ENCODE data around the gene SHB. TPM values are rescaled to one million over a fixed set of nuclear protein-coding genes. Genes with fewer than 3 reads are reported as not detected.

The SHB gene
- total RNA-seq, 1 donor from 2014 or later, result 16.7 TPM

DNA sequence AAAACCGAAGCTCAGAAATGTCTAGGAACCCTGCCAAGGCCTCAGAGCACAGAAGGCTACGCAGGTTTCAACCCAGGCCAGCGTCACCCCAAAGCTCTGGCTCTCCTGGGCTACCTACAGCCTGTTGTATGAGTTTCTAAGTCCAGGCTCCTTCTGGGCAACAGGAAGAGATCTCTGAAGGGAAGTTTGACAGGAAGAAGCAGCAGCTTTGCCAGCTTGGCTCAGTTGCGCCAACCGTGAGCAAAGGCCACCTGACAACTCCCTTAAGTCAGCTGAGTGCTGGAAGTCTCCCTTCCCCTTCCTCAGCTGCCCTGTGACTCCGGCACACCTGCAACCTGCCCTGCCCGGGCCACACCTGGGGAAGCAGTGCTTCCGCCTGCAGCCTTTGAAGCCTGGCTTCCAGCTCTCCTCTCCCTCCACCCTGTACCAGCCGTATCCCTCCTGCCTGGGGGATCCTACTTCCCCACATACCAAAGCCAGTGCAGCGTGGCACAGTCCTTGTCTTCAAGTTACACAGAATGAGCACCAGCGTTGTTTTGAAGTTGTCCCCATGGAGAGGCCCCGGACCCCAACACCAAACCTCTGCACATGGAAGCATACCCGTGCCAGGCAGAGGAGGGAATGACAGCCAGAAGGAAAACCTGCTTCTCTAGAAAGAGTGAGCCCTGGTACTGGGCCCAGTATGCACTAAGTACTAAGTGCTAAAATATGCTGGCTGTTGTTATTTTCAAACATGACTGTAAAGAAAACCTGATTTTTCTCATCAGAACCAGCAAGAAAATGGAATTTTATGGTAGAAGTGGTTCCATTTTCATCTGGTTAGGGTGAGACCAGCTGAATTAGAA is 36.5 kb downstream of the SHB start:
- Mint-ChIP-seq H3K4me3 (ENCODE audit: unreplicated experiment) (no peak overlapping the region), H3K4me1 (ENCODE audit: unreplicated experiment) (peaks cover 49% of the 10 kb centered on the region), H3K27ac (ENCODE audit: unreplicated experiment) (peak overlapping the region; percentile 18), H3K36me3 (ENCODE audit: unreplicated experiment) (no peaks in the 10 kb centered on the region), H3K9me3 (ENCODE audit: unreplicated experiment) (no peaks in the 10 kb centered on the region), H3K27me3 (ENCODE audit: unreplicated experiment) (no peaks in the 10 kb centered on the region)
- no peak for DNase-seq (ENCODE audit: extremely low spot score, unreplicated experiment)
- TF ChIP-seq, protein P1, sequence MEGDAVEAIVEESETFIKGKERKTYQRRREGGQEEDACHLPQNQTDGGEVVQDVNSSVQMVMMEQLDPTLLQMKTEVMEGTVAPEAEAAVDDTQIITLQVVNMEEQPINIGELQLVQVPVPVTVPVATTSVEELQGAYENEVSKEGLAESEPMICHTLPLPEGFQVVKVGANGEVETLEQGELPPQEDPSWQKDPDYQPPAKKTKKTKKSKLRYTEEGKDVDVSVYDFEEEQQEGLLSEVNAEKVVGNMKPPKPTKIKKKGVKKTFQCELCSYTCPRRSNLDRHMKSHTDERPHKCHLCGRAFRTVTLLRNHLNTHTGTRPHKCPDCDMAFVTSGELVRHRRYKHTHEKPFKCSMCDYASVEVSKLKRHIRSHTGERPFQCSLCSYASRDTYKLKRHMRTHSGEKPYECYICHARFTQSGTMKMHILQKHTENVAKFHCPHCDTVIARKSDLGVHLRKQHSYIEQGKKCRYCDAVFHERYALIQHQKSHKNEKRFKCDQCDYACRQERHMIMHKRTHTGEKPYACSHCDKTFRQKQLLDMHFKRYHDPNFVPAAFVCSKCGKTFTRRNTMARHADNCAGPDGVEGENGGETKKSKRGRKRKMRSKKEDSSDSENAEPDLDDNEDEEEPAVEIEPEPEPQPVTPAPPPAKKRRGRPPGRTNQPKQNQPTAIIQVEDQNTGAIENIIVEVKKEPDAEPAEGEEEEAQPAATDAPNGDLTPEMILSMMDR (IDR thresholded peaks at IDR 0.05), result no peak

GRCh38 chr9:38031594-38031993 is 37.4 kb downstream of the SHB start:
- TF ChIP-seq, protein P1 (IDR thresholded peaks at IDR 0.05), result no peak
- no peaks in the 10 kb centered on the region for H3K27me3 Mint-ChIP-seq (ENCODE audit: unreplicated experiment)
- no peaks in the 10 kb centered on the region for H3K9me3 Mint-ChIP-seq (ENCODE audit: unreplicated experiment)
- H3K27ac Mint-ChIP-seq (ENCODE audit: unreplicated experiment), result no peak overlapping the region
- H3K36me3 Mint-ChIP-seq (ENCODE audit: unreplicated experiment), result no peaks in the 10 kb centered on the region
- no peak for DNase-seq (ENCODE audit: extremely low spot score, unreplicated experiment)
- peaks cover 49% of the 10 kb centered on the region for H3K4me1 Mint-ChIP-seq (ENCODE audit: unreplicated experiment)
- H3K4me3 Mint-ChIP-seq (ENCODE audit: unreplicated experiment), result no peak overlapping the region

DNA sequence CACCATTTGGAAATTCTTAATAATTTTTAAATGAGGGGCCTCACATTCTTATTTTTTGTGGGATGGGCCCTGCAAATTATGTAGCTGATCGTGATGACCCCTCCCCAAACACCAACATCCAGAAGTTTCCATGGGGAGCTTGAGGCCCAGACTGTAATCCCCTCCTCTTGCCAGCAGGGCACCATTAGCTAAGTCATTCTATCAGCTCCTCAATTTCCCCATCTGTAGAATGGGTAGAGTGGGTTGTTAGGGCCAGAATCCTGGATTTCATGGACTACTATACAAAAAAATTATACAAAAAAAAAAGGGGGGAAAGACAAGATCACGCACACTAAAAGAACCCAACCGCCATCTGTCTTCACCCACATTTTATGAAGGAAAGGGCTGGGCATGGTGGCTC is 38.4 kb downstream of the SHB start:
- H3K36me3 Mint-ChIP-seq (ENCODE audit: unreplicated experiment), result no peaks in the 10 kb centered on the region
- TF ChIP-seq, protein P1 (IDR thresholded peaks at IDR 0.05), result no peak
- no peaks in the 10 kb centered on the region for H3K9me3 Mint-ChIP-seq (ENCODE audit: unreplicated experiment)
- no peaks in the 10 kb centered on the region for H3K27me3 Mint-ChIP-seq (ENCODE audit: unreplicated experiment)
- no peak overlapping the region for H3K4me3 Mint-ChIP-seq (ENCODE audit: unreplicated experiment)
- H3K4me1 Mint-ChIP-seq (ENCODE audit: unreplicated experiment), result peaks cover 50% of the 10 kb centered on the region
- no peak for DNase-seq (ENCODE audit: extremely low spot score, unreplicated experiment)
- H3K27ac Mint-ChIP-seq (ENCODE audit: unreplicated experiment), result no peak overlapping the region

DNA sequence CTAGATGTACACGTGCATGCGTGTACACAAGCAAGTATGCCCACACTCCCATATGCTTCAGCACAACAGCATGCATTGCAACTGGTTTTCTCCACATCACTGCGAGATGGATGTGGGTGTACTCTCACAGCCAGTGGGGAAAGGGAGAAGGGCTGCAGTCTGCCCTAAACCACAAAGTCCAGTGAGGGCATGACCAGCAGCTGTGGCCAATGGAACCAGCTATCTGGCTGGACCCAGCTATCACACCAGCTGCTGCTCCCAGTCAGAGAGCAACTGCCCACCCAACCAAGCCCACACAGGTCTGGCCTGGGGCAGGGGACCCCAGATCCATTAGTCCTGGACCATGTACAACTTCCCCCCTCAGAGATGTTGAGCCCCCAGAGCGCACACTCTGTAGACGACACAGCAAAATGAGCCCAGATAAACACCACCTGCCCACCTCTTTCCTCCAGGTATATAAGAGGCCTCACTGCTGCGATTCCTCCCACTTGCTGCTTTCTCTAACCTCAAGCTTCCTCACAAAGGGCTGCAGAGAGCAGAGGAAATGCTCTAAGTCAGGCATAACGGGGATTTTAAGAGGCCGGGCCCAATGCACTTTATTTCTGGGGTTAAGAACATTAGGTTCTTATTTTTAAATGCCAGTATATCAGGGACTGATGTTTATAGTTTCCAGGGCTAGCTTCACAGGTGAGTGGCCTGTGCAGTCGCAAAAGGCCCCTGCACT is 39.0 kb downstream of the SHB start:
- Mint-ChIP-seq H3K27ac (ENCODE audit: unreplicated experiment) (no peak overlapping the region), H3K36me3 (ENCODE audit: unreplicated experiment) (no peaks in the 10 kb centered on the region), H3K9me3 (ENCODE audit: unreplicated experiment) (no peaks in the 10 kb centered on the region), H3K27me3 (ENCODE audit: unreplicated experiment) (no peaks in the 10 kb centered on the region), H3K4me3 (ENCODE audit: unreplicated experiment) (no peak overlapping the region), H3K4me1 (ENCODE audit: unreplicated experiment) (peaks cover 50% of the 10 kb centered on the region)
- TF ChIP-seq, protein P1 (IDR thresholded peaks at IDR 0.05), result no peak
- no peak for DNase-seq (ENCODE audit: extremely low spot score, unreplicated experiment)

DNA sequence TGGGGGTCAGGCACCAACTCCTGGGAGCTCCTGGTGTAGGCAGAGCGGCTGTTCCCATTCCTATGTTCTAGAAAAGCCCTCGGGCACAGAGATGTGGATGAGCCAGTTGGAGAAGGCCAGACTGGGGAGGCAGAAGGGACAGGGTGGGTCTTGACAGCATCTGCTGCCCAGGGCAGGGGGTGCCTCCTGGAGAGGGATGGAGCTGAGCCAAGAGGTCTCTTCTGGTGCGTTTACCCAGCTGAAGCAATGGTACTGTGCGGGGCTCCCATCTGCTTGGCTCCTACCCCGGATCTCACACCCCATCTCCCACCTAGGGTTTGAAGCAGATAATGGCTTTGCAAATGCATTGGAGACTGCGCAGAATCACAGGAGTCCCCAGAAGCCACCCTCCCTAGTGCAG is 41.3 kb downstream of the SHB start:
- H3K4me1 Mint-ChIP-seq (ENCODE audit: unreplicated experiment), result peaks cover 70% of the 10 kb centered on the region
- TF ChIP-seq, protein P1 (IDR thresholded peaks at IDR 0.05), result no peak

More for the DNA sequence above, 41.3 kb downstream of the SHB start:
- no peaks in the 10 kb centered on the region for H3K36me3 Mint-ChIP-seq (ENCODE audit: unreplicated experiment)
- DNase-seq (ENCODE audit: extremely low spot score, unreplicated experiment), result no peak
- no peaks in the 10 kb centered on the region for H3K9me3 Mint-ChIP-seq (ENCODE audit: unreplicated experiment)
- H3K27me3 Mint-ChIP-seq (ENCODE audit: unreplicated experiment), result no peaks in the 10 kb centered on the region
- H3K4me3 Mint-ChIP-seq (ENCODE audit: unreplicated experiment), result no peak overlapping the region
- H3K27ac Mint-ChIP-seq (ENCODE audit: unreplicated experiment), result peak overlapping the region; percentile 97

Data from osteocyte (in vitro differentiated cells).